ENCODE data around the gene NELFB.
"Not testable (repeated sequence)": the region's sequence is repeated elsewhere in the genome, so short reads cannot be mapped to it uniquely, and the experiment has no call there.

Gene NELFB

DNA sequence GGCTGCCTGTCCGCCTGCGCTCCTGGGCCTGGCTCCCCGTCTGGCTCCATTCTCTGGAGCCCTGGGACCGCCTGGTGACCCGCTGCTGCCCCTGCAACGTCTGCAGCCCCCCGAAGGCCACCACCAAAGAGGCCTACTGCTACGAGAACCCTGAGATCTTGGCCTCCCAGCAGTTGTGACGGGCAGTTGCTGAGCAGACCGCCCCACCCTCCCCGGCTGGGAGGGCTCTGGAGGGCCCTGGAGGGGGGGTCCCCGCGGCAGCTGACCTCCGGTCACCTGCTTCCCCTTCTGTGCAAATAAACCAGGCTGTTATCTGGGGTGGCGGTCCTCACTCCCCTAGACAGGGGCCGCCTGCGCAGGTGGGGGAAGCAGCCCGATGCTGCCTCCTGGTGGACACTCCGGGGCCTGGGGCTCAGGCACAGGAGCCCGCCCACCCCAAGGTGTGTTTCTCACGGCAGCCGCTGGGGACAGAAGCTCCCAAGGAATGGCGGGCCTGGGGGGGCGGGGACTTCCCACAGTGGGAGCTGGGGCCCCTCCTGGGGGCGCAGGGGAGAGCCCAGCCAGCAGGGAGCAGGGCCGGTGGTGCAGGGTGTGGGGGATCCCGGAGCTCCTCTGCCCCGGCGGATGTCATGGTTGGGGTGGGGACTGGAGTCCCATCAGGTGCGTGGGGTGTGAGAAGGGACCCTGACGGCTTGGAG is 18.7 kb upstream of the NELFB start:
- DNase-seq: peak; percentile 91

GRCh38 chr9:137236936-137237421 is 18.1 kb upstream of the NELFB start:
- no peak for DNase-seq

GRCh38 chr9:137237759-137238726 is 17.1 kb upstream of the NELFB start:
- DNase-seq: no peak

DNA sequence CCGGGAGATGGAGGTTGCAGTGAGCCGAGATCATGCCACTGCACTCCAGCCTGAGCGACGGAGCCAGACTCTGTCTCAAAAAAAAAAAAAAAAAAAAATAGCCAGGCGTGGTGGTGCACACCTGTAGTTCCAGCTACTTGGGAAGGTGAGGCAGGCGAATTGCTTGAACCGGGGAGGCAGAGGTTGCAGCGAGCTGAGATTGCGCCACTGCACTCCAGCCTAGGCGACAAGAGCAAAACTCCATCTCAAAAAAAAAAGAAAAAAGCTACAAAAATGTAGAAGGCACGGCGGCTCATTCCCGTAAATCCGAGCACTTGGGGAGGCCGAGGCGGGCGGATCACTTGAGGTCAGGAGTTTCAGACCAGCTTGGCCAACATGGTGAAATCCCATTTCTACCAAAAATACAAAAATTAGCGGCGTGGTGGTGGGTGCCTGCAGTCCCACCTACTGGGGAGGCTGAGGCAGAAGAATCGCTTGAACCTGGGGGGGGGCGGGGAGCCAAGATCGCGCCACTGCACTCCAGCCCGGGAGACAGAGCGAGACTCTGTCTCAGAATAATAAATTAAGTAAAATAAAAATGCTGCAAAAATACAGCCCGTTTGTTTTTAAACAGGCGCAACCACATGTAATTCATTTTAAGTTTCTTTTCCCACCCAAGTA is 15.5 kb upstream of the NELFB start:
- not testable (repeated sequence) for DNase-seq

DNA sequence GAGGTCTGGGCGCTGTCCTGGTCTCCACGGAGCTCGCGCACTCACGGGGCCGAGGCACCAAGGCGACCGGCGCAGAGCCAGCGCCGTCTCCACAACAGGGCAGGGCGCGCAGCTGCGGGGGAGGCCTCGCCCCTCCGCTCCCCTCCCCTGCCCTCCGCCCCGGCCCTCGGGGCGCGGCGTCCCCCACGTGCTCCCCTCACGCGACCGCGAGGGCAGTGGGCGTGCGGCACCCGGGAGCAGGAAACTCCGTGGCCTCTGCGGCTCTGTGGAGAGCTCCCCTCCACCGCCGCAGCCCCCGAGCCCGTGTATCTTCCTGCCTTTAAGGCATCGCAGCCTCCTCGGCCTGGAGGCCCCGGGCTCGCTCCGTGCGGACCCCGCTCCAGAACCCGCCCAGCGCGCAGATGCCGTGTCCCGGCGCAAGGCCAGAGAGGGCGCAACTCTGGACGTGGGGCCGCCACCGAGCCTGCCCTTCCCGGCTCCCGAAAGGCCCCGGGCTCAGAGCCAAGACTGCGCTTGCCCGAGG is 14.7 kb upstream of the NELFB start:
- peak; percentile 66 for DNase-seq

- DNase-seq: peak; percentile 98
Observed at GRCh38 chr9:137240841-137241489, 14.2 kb upstream of the NELFB start, which contains the start of gene TUBB4B. Gene TUBB4B, plus strand, starts transcription at chr9:137241287. Its CDS starts 74 bp downstream, at chr9:137241361.

DNA sequence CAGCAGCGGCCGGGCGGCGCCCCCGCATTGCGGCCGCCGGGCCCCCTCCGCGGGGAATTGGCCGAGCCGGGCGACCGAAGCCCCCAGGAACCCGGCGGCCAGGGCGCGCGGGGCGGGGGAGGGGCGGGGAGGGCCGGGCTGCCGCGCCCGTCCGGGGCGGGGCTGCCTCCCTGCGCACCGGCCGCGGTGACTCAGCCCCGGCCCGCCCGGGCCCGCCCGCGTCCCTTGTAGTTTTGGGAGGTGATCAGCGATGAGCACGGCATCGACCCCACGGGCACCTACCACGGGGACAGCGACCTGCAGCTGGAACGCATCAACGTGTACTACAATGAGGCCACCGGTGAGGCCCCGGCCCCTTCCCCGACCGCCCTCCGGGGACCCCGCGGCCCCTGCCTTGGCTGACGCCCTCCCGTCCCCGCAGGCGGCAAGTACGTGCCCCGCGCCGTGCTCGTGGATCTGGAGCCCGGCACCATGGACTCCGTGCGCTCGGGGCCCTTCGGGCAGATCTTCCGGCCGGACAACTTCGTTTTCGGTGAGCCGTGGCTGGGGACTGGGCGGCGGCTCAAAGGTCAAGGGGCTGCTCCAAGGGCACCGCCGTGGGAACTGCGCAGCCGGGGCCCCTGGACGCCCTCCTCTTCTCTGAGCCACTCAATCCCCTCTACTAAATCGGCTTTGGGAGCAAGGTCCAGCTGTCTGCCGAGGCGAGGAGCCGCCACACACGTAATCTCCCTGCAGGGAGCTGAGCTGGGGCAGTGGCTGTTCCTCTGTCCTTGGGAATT is 13.4 kb upstream of the NELFB start:
- peak; percentile 78 for DNase-seq

DNA sequence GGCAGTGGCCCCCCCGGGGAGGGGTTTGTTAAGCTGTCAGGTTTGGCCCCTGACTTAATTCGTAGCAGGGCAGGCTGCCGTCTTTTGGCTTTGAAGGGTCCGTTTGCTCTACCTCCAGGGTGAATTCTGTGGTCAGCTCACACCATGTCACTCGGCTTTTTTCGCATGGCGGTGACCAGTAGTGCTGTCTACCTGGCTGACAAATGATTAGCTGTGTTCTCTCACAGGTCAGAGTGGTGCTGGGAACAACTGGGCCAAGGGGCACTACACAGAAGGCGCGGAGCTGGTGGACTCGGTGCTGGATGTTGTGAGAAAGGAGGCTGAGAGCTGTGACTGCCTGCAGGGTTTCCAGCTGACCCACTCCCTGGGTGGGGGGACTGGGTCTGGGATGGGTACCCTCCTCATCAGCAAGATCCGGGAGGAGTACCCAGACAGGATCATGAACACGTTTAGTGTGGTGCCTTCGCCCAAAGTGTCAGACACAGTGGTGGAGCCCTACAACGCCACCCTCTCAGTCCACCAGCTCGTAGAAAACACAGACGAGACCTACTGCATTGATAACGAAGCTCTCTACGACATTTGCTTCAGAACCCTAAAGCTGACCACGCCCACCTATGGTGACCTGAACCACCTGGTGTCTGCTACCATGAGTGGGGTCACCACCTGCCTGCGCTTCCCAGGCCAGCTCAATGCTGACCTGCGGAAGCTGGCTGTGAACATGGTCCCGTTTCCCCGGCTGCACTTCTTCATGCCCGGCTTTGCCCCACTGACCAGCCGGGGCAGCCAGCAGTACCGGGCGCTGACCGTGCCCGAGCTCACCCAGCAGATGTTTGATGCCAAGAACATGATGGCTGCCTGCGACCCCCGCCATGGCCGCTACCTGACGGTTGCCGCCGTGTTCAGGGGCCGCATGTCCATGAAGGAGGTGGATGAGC is 12.6 kb upstream of the NELFB start:
- no peak for DNase-seq

GRCh38 chr9:137243266-137243625 is 11.9 kb upstream of the NELFB start:
- DNase-seq: not testable (repeated sequence)

- DNase-seq: no peak
Observed at GRCh38 chr9:137243626-137244485, 11.3 kb upstream of the NELFB start.

DNA sequence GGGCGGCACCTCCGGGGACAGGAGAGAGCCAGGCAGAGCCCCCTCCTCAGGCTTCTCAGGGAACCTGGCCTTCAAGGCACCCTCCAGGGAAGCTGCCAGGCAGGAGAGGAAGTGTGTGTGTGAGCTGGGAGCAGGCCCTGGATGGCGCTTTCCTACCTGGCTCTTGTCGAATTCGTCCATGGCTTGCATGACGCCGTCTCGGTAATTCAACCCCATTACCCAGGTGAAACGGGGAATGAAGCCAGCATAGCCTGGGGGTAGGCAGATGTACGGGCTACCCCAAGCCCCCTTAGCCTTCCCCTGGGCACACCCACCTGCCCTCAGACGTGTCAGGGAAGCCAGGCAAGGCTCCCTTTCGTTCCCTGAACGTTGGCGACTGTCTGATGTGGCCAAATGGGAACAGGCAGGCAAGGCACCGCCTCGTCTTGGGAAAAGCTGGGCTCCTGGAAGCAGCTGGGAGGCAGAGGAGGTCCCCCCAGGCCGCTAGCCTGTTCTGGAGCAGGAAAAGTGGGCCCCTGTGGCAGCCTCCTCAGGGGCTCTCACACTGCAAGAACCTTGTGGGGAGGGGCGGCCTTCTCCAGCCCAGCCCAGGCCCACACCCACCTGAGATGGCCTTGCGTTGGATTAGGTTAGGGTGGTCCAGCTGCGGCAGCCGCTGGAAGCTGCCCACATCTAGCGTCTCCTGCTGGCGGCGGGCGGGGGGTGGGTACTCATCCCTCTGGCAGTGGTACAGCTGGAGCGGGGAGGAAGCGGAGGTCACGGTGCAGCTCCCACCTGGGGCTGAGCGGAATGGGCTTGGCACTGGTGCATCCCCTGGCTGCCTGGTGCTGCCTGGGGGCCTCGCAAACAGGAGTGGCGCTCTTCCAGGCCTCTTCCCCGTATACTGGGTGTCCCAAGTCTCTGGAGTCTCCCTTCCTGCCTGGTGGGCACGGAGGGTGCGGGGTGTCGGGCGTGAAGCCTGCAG is 10.4 kb upstream of the NELFB start:
- no peak for DNase-seq

- no peak for DNase-seq
Observed at GRCh38 chr9:137245450-137246421, 9.4 kb upstream of the NELFB start.

GRCh38 chr9:137247135-137247915 is 7.8 kb upstream of the NELFB start:
- no peak for DNase-seq

- no peak for DNase-seq
Observed at GRCh38 chr9:137247916-137248175, 7.3 kb upstream of the NELFB start.

- no peak for DNase-seq
Observed at GRCh38 chr9:137250329-137251193, 4.6 kb upstream of the NELFB start.

GRCh38 chr9:137251194-137251461 is 4.0 kb upstream of the NELFB start, which contains the start of gene STPG3:
Gene STPG3, plus strand, starts transcription at chr9:137251286. Its CDS starts 1 bp downstream, at chr9:137251287.
- no peak for DNase-seq
